ENCODE results near the gene PPA2.

The PPA2 gene

GRCh38 chr4:105392858-105393257 lies 81.0 kb downstream of the PPA2 start:
- DNase-seq (ENCODE audit: low read depth in 2 of 2): no peak

- no peak for DNase-seq (ENCODE audit: low read depth in 2 of 2)
These were observed 84.7 kb downstream of the PPA2 start for GRCh38 chr4:105389167-105389566.

GRCh38 chr4:105387466-105387865 lies 86.4 kb downstream of the PPA2 start:
- peak; percentile 25 to 31 for DNase-seq (ENCODE audit: low read depth in 2 of 2)

- no peak for DNase-seq (ENCODE audit: low read depth in 2 of 2)
These were observed 87.8 kb downstream of the PPA2 start for GRCh38 chr4:105386012-105386411.

- DNase-seq (ENCODE audit: low read depth in 2 of 2): no peak
These were observed 99.8 kb downstream of the PPA2 start for GRCh38 chr4:105374071-105374470.

- DNase-seq (ENCODE audit: low read depth in 2 of 2): no peak
These were observed 100.5 kb downstream of the PPA2 start for GRCh38 chr4:105373324-105373723.

- DNase-seq (ENCODE audit: low read depth in 2 of 2): peak; percentile 13 to 22
These were observed 103.9 kb downstream of the PPA2 start for GRCh38 chr4:105369988-105370387.

GRCh38 chr4:105361053-105361452 lies 112.8 kb downstream of the PPA2 start:
- no peak for DNase-seq (ENCODE audit: low read depth in 2 of 2)

- DNase-seq (ENCODE audit: low read depth in 2 of 2): no peak
These were observed 116.4 kb downstream of the PPA2 start for GRCh38 chr4:105357258-105357980.

- no peak for DNase-seq (ENCODE audit: low read depth in 2 of 2)
These were observed 117.7 kb downstream of the PPA2 start for GRCh38 chr4:105356194-105356593.

- no peak for DNase-seq (ENCODE audit: low read depth in 2 of 2)
These were observed 121.0 kb downstream of the PPA2 start for GRCh38 chr4:105352826-105353225.

- no peak for DNase-seq (ENCODE audit: low read depth in 2 of 2)
These were observed 122.0 kb downstream of the PPA2 start for GRCh38 chr4:105351861-105352260.

- peak; percentile 64 to 65 for DNase-seq (ENCODE audit: low read depth in 2 of 2)
These were observed 122.9 kb downstream of the PPA2 start for GRCh38 chr4:105350859-105351490.

- DNase-seq (ENCODE audit: low read depth in 2 of 2): no peak
These were observed 125.1 kb downstream of the PPA2 start for GRCh38 chr4:105348719-105349118.

GRCh38 chr4:105346869-105347268 lies 127.0 kb downstream of the PPA2 start:
- no peak for DNase-seq (ENCODE audit: low read depth in 2 of 2)

- no peak for DNase-seq (ENCODE audit: low read depth in 2 of 2)
These were observed 128.0 kb downstream of the PPA2 start for GRCh38 chr4:105345838-105346237.

GRCh38 chr4:105345358-105345757 lies 128.5 kb downstream of the PPA2 start:
- DNase-seq (ENCODE audit: low read depth in 2 of 2): no peak

- DNase-seq (ENCODE audit: low read depth in 2 of 2): no peak
These were observed 129.7 kb downstream of the PPA2 start for GRCh38 chr4:105344141-105344540.

- DNase-seq (ENCODE audit: low read depth in 2 of 2): peak in 1 of 2 experiments; percentile 8
These were observed 130.5 kb downstream of the PPA2 start for GRCh38 chr4:105343146-105343931.

GRCh38 chr4:105329081-105329480 lies 144.8 kb downstream of the PPA2 start:
- no peak for DNase-seq (ENCODE audit: low read depth in 2 of 2)

GRCh38 chr4:105327956-105328355 lies 145.9 kb downstream of the PPA2 start:
- peak in 1 of 2 experiments; percentile 13 for DNase-seq (ENCODE audit: low read depth in 2 of 2)

GRCh38 chr4:105327222-105327621 lies 146.6 kb downstream of the PPA2 start:
- no peak for DNase-seq (ENCODE audit: low read depth in 2 of 2)

All from fibroblast of skin of left quadriceps (primary cell).